Hepatocyte (in vitro differentiated cells): ENCODE data around the gene GRIPAP1. TPM values are rescaled to one million over a fixed set of nuclear protein-coding genes. Genes with fewer than 3 reads are reported as not detected.

Source experiments
- DNase-seq: peaks from one replicate; pipeline ENCODE4 v3.0.0-alpha.2; 2016; ENCODE audit warnings: low spot score
- H2AFZ ChIP-seq: fragments of 200-600 bp; sonication (generic); 2 replicates; pipeline ENCODE4 v1.6.0; 2016; ENCODE audit warnings: antibody characterized with exemption, mild to moderate bottlenecking
- H3K27ac ChIP-seq: fragments of 200-600 bp; sonication (generic); 2 replicates; pipeline ENCODE4 v1.5.1; 2016; ENCODE audit warnings: mild to moderate bottlenecking
- H3K27me3 ChIP-seq: fragments of 200-600 bp; sonication (generic); 2 replicates; pipeline ENCODE4 v1.6.1; 2016
- H3K36me3 ChIP-seq: fragments of 200-600 bp; sonication (generic); replicated peaks from 2 replicates; pipeline ENCODE4 v1.5.1; 2016; ENCODE audit warnings: low read depth; ENCODE audit not compliant: insufficient read depth
- H3K4me1 ChIP-seq: fragments of 200-600 bp; sonication (generic); 2 replicates; pipeline ENCODE4 v1.5.1; 2016; ENCODE audit warnings: mild to moderate bottlenecking, moderate library complexity; ENCODE audit not compliant: insufficient read depth
- H3K4me2 ChIP-seq: fragments of 200-600 bp; sonication (generic); 2 replicates; pipeline ENCODE4 v1.6.0; 2016
- H3K4me3 ChIP-seq: fragments of 200-600 bp; sonication (generic); 2 replicates; pipeline ENCODE4 v1.5.1; 2016; ENCODE audit warnings: mild to moderate bottlenecking
- H3K79me2 ChIP-seq: fragments of 200-600 bp; sonication (generic); 2 replicates; pipeline ENCODE4 v1.6.0; 2017; ENCODE audit warnings: mild to moderate bottlenecking
- H3K9me2 ChIP-seq: fragments of 200-600 bp; sonication (generic); replicated peaks from 2 replicates; pipeline ENCODE4 v1.6.0; 2017; ENCODE audit warnings: mild to moderate bottlenecking; ENCODE audit not compliant: insufficient read depth
- H3K9me3 ChIP-seq: fragments of 200-600 bp; sonication (generic); 2 replicates; pipeline ENCODE4 v1.5.1; 2016; ENCODE audit warnings: low read depth, mild to moderate bottlenecking
- H4K20me1 ChIP-seq: fragments of 200-600 bp; sonication (generic); 2 replicates; pipeline ENCODE4 v1.6.0; 2016; ENCODE audit warnings: mild to moderate bottlenecking; ENCODE audit not compliant: insufficient read depth, poor library complexity, severe bottlenecking
- CTCF ChIP-seq: fragments of 200-600 bp; sonication (generic); IDR thresholded peaks from 2 replicates; pipeline ENCODE4 v1.5.1; 2016; ENCODE audit warnings: antibody characterized with exemption, mild to moderate bottlenecking; ENCODE audit not compliant: poor library complexity
- EZH2 ChIP-seq: fragments of 200-600 bp; sonication (generic); IDR thresholded peaks from 2 replicates; pipeline ENCODE4 v1.6.1; 2016; ENCODE audit warnings: antibody characterized with exemption, mild to moderate bottlenecking, borderline replicate concordance
- EZH2phosphoT487 ChIP-seq: fragments of 200-600 bp; sonication (generic); IDR thresholded peaks from one replicate; pipeline ENCODE4 v1.6.1; 2018; ENCODE audit warnings: antibody characterized with exemption, mild to moderate bottlenecking, low read depth, moderate library complexity; ENCODE audit not compliant: unreplicated experiment, severe bottlenecking
- WGBS: methylation state at CpG from one replicate; pipeline ENCODE4 v1.1.6; 2016; ENCODE audit warnings: low lambda C conversion rate; ENCODE audit errors: missing lambda C conversion rate; 5-methylcytosine and 5-hydroxymethylcytosine counted together
- polyA plus RNA-seq: library from polyadenylated mRNA; unstranded; fragments of >200 nt; fragmentation: Nextera tagmentation; extraction: Ambion mirVana; gene quantifications from 2 replicates; pipeline ENCODE4 v1.2.1, GENCODE V29; 2016
- total RNA-seq: library from RNA; depleted of rRNA; stranded (reverse); fragments of >200 nt; gene quantifications from 2 replicates; pipeline ENCODE4 v1.2.3, GENCODE V29; 2014

The GRIPAP1 gene
- total and polyA plus RNA-seq, 2 experiments from 2014 or later, result 20.2 to 31.4 TPM

- Histone ChIP-seq H2AFZ (no peak overlapping the region), H4K20me1 (peaks cover 14% of the 10 kb centered on the region), H3K9me3 (no peaks in the 10 kb centered on the region), H3K27ac (peak overlapping the region; percentile 98), H3K9me2 (no peaks in the 10 kb centered on the region), H3K27me3 (no peaks in the 10 kb centered on the region), H3K4me2 (peak overlapping the region; percentile 64), H3K4me3 (peak overlapping the region; percentile 39), H3K36me3 (no peaks in the 10 kb centered on the region), H3K79me2 (peaks cover 40% of the 10 kb centered on the region), H3K4me1 (peaks cover 9% of the 10 kb centered on the region)
- DNase-seq, result peak; percentile 95
- no peak for TF ChIP-seq EZH2
- no peak for TF ChIP-seq EZH2phosphoT487
- TF ChIP-seq CTCF, result no peak
- 50% methylated on average over 63 of the region's 66 CpGs for WGBS
Measured at GRCh38 chrX:48957827-48958634, 44.0 kb downstream of the GRIPAP1 start.

GRCh38 chrX:48957477-48957826 is 44.6 kb downstream of the GRIPAP1 start, which contains the start of gene OTUD5:
TSS of gene OTUD5 (minus strand) at chrX:48957607. CDS start at chrX:48957570, 37 bp downstream.
- Histone ChIP-seq H3K79me2 (peaks cover 46% of the 10 kb centered on the region), H2AFZ (no peak within 1 kb of the TSS), H3K4me2 (peak within 1 kb of the TSS; percentile 84), H3K36me3 (no peaks in the 10 kb centered on the region), H3K9me2 (no peaks in the 10 kb centered on the region), H3K4me3 (peak within 1 kb of the TSS; percentile 39), H3K27ac (peak within 1 kb of the TSS; percentile 98), H3K9me3 (no peaks in the 10 kb centered on the region), H4K20me1 (peaks cover 14% of the 10 kb centered on the region), H3K27me3 (no peaks in the 10 kb centered on the region), H3K4me1 (peaks cover 9% of the 10 kb centered on the region)
- WGBS, result 58% methylated on average over 38 of the region's 53 CpGs
- TF ChIP-seq EZH2phosphoT487, result no peak
- TF ChIP-seq CTCF, result no peak
- TF ChIP-seq EZH2, result no peak
- DNase-seq, result peak; percentile 66

GRCh38 chrX:48956728-48957414 is 45.2 kb downstream of the GRIPAP1 start:
- Histone ChIP-seq H3K9me3 (no peaks in the 10 kb centered on the region), H3K4me2 (peak overlapping the region; percentile 84), H3K79me2 (peaks cover 50% of the 10 kb centered on the region), H3K4me1 (peaks cover 9% of the 10 kb centered on the region), H3K9me2 (no peaks in the 10 kb centered on the region), H3K4me3 (peak overlapping the region; percentile 20), H3K27me3 (no peaks in the 10 kb centered on the region), H2AFZ (no peak overlapping the region), H3K36me3 (no peaks in the 10 kb centered on the region), H4K20me1 (peaks cover 17% of the 10 kb centered on the region), H3K27ac (peak overlapping the region; percentile 98)
- 41% methylated on average over 18 of the region's 61 CpGs for WGBS
- peak; percentile 27 for DNase-seq
- TF ChIP-seq EZH2phosphoT487, result no peak
- no peak for TF ChIP-seq CTCF
- TF ChIP-seq EZH2, result no peak
